ENCODE measurements around the gene ATP1A4. TPM values are rescaled to one million over a fixed set of nuclear protein-coding genes. Genes with fewer than 3 reads are reported as not detected.
A peak's percentile ranks its signal among the peaks of the same experiment; 100 is the strongest.

Gene ATP1A4
- total and polyA plus RNA-seq, 10 of the 15 experiments (the other 5 are each of a cell fraction or from before 2014, with no cell fraction given), result 0.31 to 1.0 (median 0.54) TPM

- no peak for TF ChIP-seq USF1 (IDR thresholded peaks at IDR 0.05; ENCODE audit: borderline replicate concordance, extremely low read length, insufficient read depth, low read depth, low read length)
- no peak for TF ChIP-seq ZNF207 (IDR thresholded peaks at IDR 0.05; ENCODE audit: borderline replicate concordance)
Measured at GRCh38 chr1:160214481-160215140, 63.2 kb downstream of the ATP1A4 start (continued).

DNA sequence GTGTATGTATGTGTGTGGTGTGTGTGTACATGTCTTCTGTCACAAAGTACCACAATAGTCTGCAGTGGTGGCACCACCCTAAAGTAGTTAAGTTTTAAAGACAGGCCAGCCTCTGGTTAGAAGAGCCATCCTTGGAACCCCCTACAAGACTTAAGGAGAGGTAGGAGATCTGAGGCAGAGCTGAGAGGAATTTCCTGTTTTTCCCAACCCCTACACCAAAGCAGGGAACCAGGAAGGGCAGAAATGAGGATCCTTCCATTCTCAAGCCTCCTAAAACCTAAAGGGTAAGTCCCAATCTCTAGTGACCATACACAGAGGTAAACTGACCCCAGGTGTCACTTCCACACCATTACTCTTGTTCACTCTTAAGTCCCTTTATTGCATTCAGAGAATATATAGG is 64.9 kb downstream of the ATP1A4 start:
- no peak overlapping the region for H3K27ac ChIP-seq (ENCODE audit: control insufficient read depth, insufficient read depth)
- FAIRE-seq, result no peak
- H3K4me1 ChIP-seq (ENCODE audit: control insufficient read depth, insufficient read depth, low read length), result no peaks in the 10 kb centered on the region
- BruUV-seq (replicated peaks), result no TSS peak
- ChIA-PET POLR2A (no interaction called here), RAD21 (ENCODE audit: unreplicated experiment) (interaction anchor here (0.9 to 1.7 kb wide), 3 partner anchors 9 to 23 kb away, joined by 3 to 10 read pairs (median 3); no protein-coding TSS in a partner anchor), SMC1A (ENCODE audit: uncharacterized antibody, unreplicated experiment) (interaction anchor here (2.4 kb wide), 1 partner anchor 36 kb away, joined by 11 read pairs; no protein-coding TSS in a partner anchor), CTCF (interaction anchor here (0.8 to 1.7 kb wide), 3 partner anchors 15 to 68 kb away, joined by 3 to 8 read pairs (median 3); no protein-coding TSS in a partner anchor)
- DNase-seq (ENCODE audit: low read depth, low spot score), result no peak
- intact Hi-C loops (cut with micrococcal nuclease; ENCODE audit: unreplicated experiment) (no loop called here), in situ Hi-C loops (cut with MboI) (no loop called here)
- H3K9ac ChIP-seq (ENCODE audit: control insufficient read depth, insufficient read depth, low read length), result no peak overlapping the region
- TF ChIP-seq DPF2 (IDR thresholded peaks at IDR 0.05) (no peak), MAX (IDR thresholded peaks at IDR 0.05; ENCODE audit: low read depth, low read length) (no peak)
- no peak overlapping the region for H3K4me3 ChIP-seq
- H3K27me3 ChIP-seq (replicated peaks in 1 of 2; ENCODE audit: control insufficient read depth in 2 of 2, insufficient read depth in 2 of 2, low read length in 1 of 2), result no peaks in the 10 kb centered on the region
- no peaks in the 10 kb centered on the region for H4K20me1 ChIP-seq (ENCODE audit: control insufficient read depth, insufficient read depth)
- no peak overlapping the region for H2AFZ ChIP-seq (ENCODE audit: control insufficient read depth, low read depth, low read length)
- peaks cover 23 to 27% of the 10 kb centered on the region in 2 experiments for H3K36me3 ChIP-seq (ENCODE audit: control insufficient read depth in 2 of 2, insufficient read depth in 2 of 2, low read length in 1 of 2)
- H3K79me2 ChIP-seq (ENCODE audit: control insufficient read depth, insufficient read depth, low read length), result no peaks in the 10 kb centered on the region
- H3K4me2 ChIP-seq (ENCODE audit: control insufficient read depth, insufficient read depth), result no peak overlapping the region
- H3K9me3 ChIP-seq (replicated peaks; ENCODE audit: control insufficient read depth, insufficient read depth, low read length), result no peaks in the 10 kb centered on the region
- ATAC-seq, result 0 out of 3 replicates have a peak, but pooled peaks have one; percentile 18
